ENCODE measurements around the gene DHRS2.
"Not testable (repeated sequence)": the region's sequence is repeated elsewhere in the genome, so short reads cannot be mapped to it uniquely, and the experiment has no call there.

- TF ChIP-seq YY1 (IDR thresholded peaks at IDR 0.05; ENCODE audit: insufficient read depth, insufficient read length); ZNF274 (IDR thresholded peaks at IDR 0.05; ENCODE audit: low read depth, low read length); SUZ12 (IDR thresholded peaks at IDR 0.05; ENCODE audit: extremely low read depth, insufficient read depth, insufficient read length): not testable (repeated sequence)
These were observed 1.7 kb downstream of the DHRS2 start for GRCh38 chr14:23637655-23638413.

Measured in NT2/D1 (cell line).